NK-92 (cell line): ENCODE data around the gene NID1.
"Not testable (repeated sequence)": the region's sequence is repeated elsewhere in the genome, so short reads cannot be mapped to it uniquely, and the experiment has no call there.

Experiments
- DNase-seq: peaks from one replicate; lab custom pipeline; 2025; ENCODE audit not compliant: unreplicated experiment; lab: John Stamatoyannopoulos, UW

NID1 gene

DNA sequence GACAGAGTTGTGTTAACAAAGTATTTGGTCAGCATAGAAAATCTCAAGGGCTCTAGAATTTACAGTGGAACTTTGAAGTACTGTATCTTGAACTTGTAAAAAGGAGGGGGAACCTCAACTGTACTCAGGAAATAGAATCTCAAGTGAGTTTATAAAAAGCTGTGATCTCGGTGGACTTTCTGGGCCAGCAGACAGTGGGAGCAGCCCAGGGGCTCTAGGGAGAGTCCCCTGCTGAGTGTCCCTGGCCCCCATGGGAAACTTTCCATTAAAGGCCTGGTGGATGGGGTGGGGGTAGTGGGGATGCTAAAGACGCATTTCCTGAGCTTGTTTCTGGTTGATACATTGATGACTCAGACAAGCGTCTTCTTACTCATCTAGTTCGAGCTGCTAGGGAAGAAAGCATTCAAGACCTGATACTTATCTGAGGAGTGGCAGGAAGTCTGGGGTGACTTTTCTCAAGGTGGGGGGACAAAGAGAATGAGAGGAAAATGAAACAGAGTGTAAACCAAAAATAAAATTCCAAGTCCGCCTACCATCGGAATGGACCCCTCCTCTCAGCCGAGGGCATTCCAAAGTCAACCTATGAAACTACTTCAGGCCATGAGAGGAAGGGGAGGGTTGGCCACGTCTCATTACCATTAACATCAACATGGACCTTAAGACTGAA is 65.5 kb downstream of the NID1 start:
- no peak for DNase-seq

DNA sequence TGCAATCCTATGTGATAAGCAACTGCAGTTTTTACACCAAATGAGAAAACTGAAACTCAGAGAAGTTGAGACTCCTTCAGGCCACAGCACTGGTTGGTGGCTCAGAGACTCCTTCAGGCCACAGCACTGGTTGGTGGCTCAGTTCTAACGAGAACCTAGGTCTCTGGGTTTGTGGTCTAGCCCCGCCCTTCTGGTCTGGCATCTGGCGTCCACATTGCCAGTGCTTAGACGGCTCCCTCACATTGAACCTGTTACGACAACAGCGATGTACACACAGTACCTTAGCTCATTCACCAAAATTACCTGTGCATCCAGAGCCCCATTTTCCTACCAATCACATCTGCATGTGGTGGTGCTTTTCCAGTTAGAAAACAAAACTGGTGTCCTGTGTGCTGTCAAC is 66.1 kb downstream of the NID1 start:
- no peak for DNase-seq

GRCh38 chr1:235997931-235998330 is 67.0 kb downstream of the NID1 start:
- DNase-seq, result no peak

- DNase-seq, result no peak
These were observed 67.8 kb downstream of the NID1 start for GRCh38 chr1:235997049-235997448.

- DNase-seq, result no peak
These were observed 68.7 kb downstream of the NID1 start for GRCh38 chr1:235996048-235996785.

- no peak for DNase-seq
These were observed 69.4 kb downstream of the NID1 start for GRCh38 chr1:235995511-235995910.

- DNase-seq, result no peak
These were observed 71.2 kb downstream of the NID1 start for GRCh38 chr1:235993652-235994051.

- no peak for DNase-seq
These were observed 72.0 kb downstream of the NID1 start for GRCh38 chr1:235992868-235993267.

DNA sequence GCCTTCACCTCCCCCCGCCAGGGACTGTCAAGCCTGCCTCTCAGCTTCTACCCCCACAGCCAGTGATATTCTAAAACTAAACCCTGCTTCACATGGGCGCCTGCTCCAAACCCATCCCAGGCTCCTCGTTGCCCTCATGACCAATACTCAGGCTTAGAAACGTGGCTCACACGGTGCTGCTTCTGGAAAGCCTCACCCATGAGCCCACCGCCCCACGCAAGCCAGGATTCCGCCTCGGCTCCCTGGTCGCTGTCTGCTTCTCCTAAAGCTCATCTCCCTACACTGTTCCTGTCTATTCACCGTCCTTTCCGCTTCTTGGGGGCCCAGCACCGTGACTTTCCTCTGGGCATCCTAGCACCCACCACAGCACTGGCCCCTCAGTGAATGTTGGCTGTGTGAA is 72.5 kb downstream of the NID1 start:
- no peak for DNase-seq

DNA sequence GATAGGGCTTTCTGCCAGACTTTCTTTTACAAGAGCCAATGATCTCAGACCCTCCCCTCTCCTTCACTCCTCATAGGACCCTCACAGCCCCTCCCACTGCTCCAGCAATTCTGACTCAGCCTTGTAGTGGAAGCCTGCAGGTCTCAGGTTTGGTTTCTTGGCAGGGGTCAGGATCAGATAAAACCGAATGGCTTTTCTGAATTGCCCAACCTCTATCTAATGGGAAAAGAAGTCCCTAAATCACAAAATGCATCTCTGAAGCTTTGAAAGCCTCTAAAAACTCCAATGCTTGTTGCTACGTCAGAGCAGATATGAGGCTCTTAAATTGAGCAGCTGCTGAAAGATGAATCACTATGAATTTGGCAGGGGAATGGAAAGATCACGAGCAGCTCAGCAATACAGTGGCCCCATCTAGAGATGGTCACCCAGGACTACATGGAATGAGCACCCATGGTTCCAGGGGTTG is 74.5 kb downstream of the NID1 start:
- DNase-seq, result no peak

GRCh38 chr1:235989105-235989504 is 75.8 kb downstream of the NID1 start:
- DNase-seq, result no peak

- DNase-seq, result no peak
These were observed 78.0 kb downstream of the NID1 start for GRCh38 chr1:235986869-235987268.

DNA sequence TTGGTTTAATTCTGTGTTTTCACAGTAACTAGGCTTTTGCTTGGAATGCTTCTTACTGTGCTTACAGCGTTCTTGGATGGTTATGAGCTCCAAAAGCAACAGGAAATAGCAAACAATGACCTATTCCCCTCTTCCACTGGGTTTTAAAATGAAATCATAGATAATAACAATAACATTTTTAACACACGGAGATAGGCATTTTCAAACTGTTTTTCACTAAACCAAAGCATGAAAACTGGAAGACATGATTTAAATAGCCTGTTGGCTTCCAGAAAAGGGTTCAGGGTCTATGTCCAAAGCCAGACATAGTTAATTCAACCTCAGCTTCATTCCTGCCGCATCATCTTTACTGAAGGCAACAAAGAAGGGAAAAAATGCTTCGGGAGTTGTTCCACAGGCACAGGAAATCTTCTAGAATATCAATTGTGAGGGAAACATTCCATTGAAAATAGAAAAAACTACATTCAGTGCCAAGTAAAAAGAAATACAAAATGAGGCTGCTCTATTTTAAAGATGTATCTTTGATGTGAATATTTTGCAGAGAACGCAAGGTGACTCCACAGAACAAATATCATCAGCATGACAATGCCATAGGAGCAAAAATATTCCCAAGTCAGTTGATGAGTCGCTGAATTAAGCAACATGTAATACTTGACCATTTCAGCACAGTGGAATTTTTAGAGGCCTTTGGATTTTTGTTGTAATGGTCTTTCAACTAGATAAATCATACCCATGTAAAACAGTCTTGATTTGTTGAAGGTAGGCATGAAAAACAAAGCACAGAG is 80.7 kb downstream of the NID1 start:
- DNase-seq, result no peak

- no peak for DNase-seq
These were observed 83.9 kb downstream of the NID1 start for GRCh38 chr1:235980976-235981375.

DNA sequence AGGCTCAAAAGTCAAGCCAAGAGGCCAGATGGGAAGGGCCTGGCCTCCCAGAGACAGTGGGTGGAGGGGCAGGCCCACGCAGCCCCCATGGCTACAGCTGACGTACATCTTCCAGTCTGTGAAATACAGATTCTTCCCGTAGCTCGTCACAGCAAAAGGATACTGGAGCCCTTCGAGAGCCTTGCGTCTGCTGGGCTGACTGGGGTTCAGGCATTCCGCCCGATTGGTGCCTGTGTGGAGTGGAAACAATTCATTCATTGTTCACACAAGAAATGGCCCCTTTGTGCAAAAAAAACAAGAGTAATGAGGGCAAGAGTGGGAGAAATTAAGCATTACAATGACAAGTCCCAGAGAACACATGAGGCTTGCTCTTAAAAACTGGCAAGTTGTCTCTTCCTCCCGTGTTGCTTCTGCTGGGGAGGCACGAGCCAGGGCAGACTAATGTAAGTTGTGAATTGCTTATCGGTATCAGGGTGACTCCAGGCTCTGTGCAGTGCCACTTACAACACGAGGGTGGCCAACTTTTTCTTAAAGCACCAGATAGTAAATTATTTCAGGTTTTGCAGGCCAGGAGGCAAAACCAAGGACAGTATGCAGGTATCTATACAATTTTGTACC is 85.1 kb downstream of the NID1 start:
- DNase-seq, result no peak

DNA sequence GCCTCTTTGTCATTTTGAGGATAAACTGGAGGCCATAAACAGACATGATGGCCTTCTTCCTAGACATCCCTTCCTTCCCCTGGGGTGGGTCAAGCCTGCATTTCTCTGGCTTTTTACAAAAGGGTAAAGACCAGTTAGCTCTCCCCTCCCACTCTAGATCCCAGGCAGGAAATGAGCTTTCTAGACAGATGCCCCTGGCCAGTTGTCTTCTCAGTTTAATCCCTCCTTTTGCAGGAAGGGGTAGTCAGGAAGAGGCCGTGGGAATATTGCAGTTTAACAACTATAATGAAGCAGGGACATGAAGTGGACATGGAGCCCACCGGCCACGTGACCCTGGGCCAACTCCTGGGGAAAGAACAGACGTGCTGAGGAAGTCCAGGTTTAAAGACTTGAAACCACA is 85.7 kb downstream of the NID1 start:
- no peak for DNase-seq

DNA sequence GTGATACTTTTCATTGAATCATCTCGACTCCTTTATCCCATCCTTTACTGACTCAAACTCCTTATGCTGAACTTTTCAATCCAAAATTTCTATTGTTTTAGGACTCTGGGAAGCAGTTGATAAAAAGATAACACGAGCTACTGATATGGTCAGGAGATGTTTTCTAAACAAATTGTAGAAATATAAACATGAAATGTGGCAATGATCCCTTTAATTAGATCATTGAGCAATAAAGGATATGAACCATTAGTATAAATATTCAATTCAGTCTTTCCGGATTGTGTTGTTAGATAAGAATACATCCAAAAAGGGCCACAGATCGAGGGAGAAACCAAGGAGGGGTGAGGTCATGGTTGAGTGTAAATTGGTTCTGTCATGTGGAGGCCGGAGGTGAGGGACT is 88.4 kb downstream of the NID1 start:
- DNase-seq, result no peak

- no peak for DNase-seq
These were observed 90.3 kb downstream of the NID1 start for GRCh38 chr1:235974616-235975015.

GRCh38 chr1:235972691-235973090 is 92.2 kb downstream of the NID1 start:
- not testable (repeated sequence) for DNase-seq

- DNase-seq, result no peak
These were observed 92.6 kb downstream of the NID1 start for GRCh38 chr1:235972311-235972689.

GRCh38 chr1:235971571-235972310 is 93.1 kb downstream of the NID1 start:
- DNase-seq, result peak; percentile 31
